K562 (cell line): ENCODE data around the gene SOWAHC. TPM values are rescaled to one million over a fixed set of nuclear protein-coding genes. Genes with fewer than 3 reads are reported as not detected.

Source experiments
- CHD7 ChIP-seq: fragments of 200-600 bp; sonication (generic); IDR thresholded peaks from one replicate; pipeline ENCODE4 v1.6.1; 2012; ENCODE audit warnings: mild to moderate bottlenecking, low read depth, low read length, inconsistent platforms
- HOXB6 ChIP-seq: fragments of 250-450 bp; sonication (Bioruptor Pico); IDR thresholded peaks from 2 replicates; pipeline ENCODE4 v1.5.1; 2022; ENCODE audit warnings: mild to moderate bottlenecking, borderline replicate concordance
- L3MBTL2 ChIP-seq: fragments of 450-650 bp; IDR thresholded peaks from 2 replicates; pipeline ENCODE4 v1.6.1; 2016; ENCODE audit warnings: mild to moderate bottlenecking, moderate library complexity
- NBN ChIP-seq: fragments of 450-650 bp; IDR thresholded peaks from 2 replicates; pipeline ENCODE4 v1.6.1; 2016; ENCODE audit warnings: low read depth, mild to moderate bottlenecking
- NCOA4 ChIP-seq: fragments of 450-650 bp; IDR thresholded peaks from 2 replicates; pipeline ENCODE4 v1.6.1; 2018; ENCODE audit warnings: mild to moderate bottlenecking; ENCODE audit not compliant: partially characterized antibody
- SNRNP70 ChIP-seq: fragments of 200-400 bp; formaldehyde crosslinking; optimal IDR thresholded peaks from 2 replicates; pipeline ENCODE3; 2017; ENCODE audit warnings: low read depth, low read length
- TBL1XR1 ChIP-seq, 2 experiments: IDR thresholded peaks; 2 replicates each; pipeline ENCODE4 v1.6.1; 2012; ENCODE audit warnings: improper control_type of control experiment in 2 of 2, low read length in 2 of 2, mild to moderate bottlenecking in 1 of 2
- ZNF398 ChIP-seq: fragments of 250-450 bp; sonication (Bioruptor Pico); IDR thresholded peaks from 2 replicates; pipeline ENCODE4 v1.8.0; 2021; ENCODE audit warnings: moderate library complexity, mild to moderate bottlenecking, inconsistent platforms
- polyA plus RNA-seq, 8 experiments: library from polyadenylated mRNA; depleted of rRNA in 4 of 8; stranded (reverse) in 5 of 8; unstranded in 3 of 8; fragments of >200 nt; fragmentation: Nextera tagmentation in 2 of 8; fragmentation: Illumina TruSeq in 1 of 8; extraction: Ambion mirVana in 2 of 8; extraction: Trizol in 1 of 8; gene quantifications; 2 replicates each; pipeline versions ENCODE4 v1.2.1 to v1.2.3, GENCODE V29; 2011 to 2014; ENCODE audit warnings: inconsistent platforms in 1 of 8, missing spikeins in 1 of 8
- total RNA-seq, 7 experiments: library from RNA; depleted of rRNA in 6 of 7; stranded (reverse); fragments of >200 nt in 6 of 7; fragmentation: Illumina TruSeq in 2 of 7; extraction: Trizol in 2 of 7; gene quantifications; 2 replicates each; pipeline versions ENCODE4 v1.2.1 to v1.2.3, GENCODE V29; 2011 to 2021; ENCODE audit warnings: low replicate concordance in 1 of 7
- TF ChIP-seq, protein P1 (sequence below): fragments of 450-650 bp; conservative IDR thresholded peaks from 2 replicates; pipeline ENCODE4 v1.6.1; 2016; ENCODE audit warnings: missing genetic modification characterization, low read depth, mild to moderate bottlenecking, control low read depth, missing compliant biosample characterization

SOWAHC gene
- total and polyA plus RNA-seq, 9 of the 15 experiments (the other 6 are each of a cell fraction or from before 2014, with no cell fraction given), result 0.04 TPM; not detected in 8

DNA sequence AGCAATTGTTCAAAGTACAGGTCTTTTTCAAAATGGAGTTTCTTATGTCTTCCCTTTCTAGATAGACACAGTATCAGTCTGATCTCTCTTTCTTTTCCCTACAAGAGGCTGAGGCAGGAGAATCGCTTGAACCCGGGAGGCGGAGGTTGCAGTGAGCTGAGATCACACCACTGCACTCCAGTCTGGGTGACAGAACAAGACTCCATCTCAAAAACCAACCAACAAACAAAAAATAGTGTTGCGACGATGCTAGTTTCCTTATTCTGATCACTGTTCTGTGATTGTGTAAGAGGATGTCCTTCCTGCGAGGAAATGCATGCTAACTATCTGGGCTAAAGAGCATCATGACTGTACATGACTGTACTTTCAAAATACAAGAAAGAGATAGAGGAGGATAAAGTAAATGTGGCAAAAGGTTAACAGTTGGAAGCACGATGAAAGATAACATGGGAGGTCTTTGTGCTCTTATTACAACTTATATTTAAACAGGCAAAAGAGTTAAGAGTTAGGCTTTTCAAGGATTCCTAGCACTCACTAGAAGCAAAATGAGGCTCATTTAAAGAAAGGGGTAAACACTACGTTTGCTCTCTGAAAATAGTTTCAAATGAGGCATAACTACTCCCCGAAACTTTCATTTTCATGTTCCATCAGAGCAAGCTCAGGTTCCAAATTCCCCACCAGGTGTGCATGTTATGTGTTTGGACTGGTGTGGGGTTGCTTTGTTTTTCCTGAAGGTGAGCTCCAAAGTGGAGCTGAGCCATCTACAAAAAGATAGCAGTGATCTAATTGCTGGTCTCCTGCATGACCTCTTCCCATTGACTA, 23.8 kb downstream of the SOWAHC start (continued):
- TF ChIP-seq, protein P1, sequence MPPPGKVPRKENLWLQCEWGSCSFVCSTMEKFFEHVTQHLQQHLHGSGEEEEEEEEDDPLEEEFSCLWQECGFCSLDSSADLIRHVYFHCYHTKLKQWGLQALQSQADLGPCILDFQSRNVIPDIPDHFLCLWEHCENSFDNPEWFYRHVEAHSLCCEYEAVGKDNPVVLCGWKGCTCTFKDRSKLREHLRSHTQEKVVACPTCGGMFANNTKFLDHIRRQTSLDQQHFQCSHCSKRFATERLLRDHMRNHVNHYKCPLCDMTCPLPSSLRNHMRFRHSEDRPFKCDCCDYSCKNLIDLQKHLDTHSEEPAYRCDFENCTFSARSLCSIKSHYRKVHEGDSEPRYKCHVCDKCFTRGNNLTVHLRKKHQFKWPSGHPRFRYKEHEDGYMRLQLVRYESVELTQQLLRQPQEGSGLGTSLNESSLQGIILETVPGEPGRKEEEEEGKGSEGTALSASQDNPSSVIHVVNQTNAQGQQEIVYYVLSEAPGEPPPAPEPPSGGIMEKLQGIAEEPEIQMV (tag), result no peak
- TF ChIP-seq L3MBTL2 (no peak), CHD7 (no peak), ZNF398 (CRISPR knock-in tag) (no peak), HOXB6 (CRISPR knock-in tag) (no peak), SNRNP70 (no peak), NCOA4 (no peak), NBN (no peak), TBL1XR1 (IDR thresholded peaks at IDR 0.05; ENCODE audit: low read length in 2 of 2) (no peak)
